Mesendoderm (in vitro differentiated cells): ENCODE results near the gene MAP7D3.

Source experiments
- DNase-seq: peaks from one replicate; pipeline ENCODE4 v3.0.0; 2013
- H2AK5ac ChIP-seq: 2 replicates; pipeline ENCODE4 v1.6.1; 2013; ENCODE audit warnings: low read length, inconsistent platforms
- H2BK120ac ChIP-seq: 2 replicates; pipeline ENCODE4 v1.6.1; 2013; ENCODE audit warnings: low read depth, mild to moderate bottlenecking, low read length, moderate library complexity, mixed read lengths
- H2BK15ac ChIP-seq: replicated peaks from 2 replicates; pipeline ENCODE4 v1.6.1; 2013; ENCODE audit warnings: low read depth, mild to moderate bottlenecking, moderate library complexity
- H2BK5ac ChIP-seq: 2 replicates; pipeline ENCODE4 v1.6.1; 2013; ENCODE audit warnings: low read length, inconsistent platforms
- H3K18ac ChIP-seq: 2 replicates; pipeline ENCODE4 v1.6.1; 2013; ENCODE audit warnings: mild to moderate bottlenecking, low read length, mixed read lengths
- H3K23ac ChIP-seq: one replicate; pipeline ENCODE4 v1.6.1; 2013; ENCODE audit warnings: low read length
- H3K27ac ChIP-seq: 2 replicates; pipeline ENCODE4 v1.5.1; 2013; ENCODE audit warnings: low read depth, mild to moderate bottlenecking, inconsistent platforms, low read length, moderate library complexity
- H3K27me3 ChIP-seq: 2 replicates; pipeline ENCODE4 v1.6.1; 2013; ENCODE audit warnings: low read length, control low read depth, mild to moderate bottlenecking, inconsistent platforms; ENCODE audit not compliant: insufficient read depth, poor library complexity
- H3K36me3 ChIP-seq: 2 replicates; pipeline ENCODE4 v1.6.1; 2013; ENCODE audit warnings: low read length, inconsistent platforms; ENCODE audit not compliant: control insufficient read depth, insufficient read depth
- H3K4ac ChIP-seq: one replicate; pipeline ENCODE4 v1.6.1; 2013; ENCODE audit warnings: low read depth, mild to moderate bottlenecking, low read length, moderate library complexity
- H3K4me1 ChIP-seq: 2 replicates; pipeline ENCODE4 v1.6.1; 2013; ENCODE audit warnings: low read depth, low read length, inconsistent platforms; ENCODE audit not compliant: control insufficient read depth
- H3K4me2 ChIP-seq: 2 replicates; pipeline ENCODE4 v1.6.1; 2013; ENCODE audit warnings: low read length
- H3K4me3 ChIP-seq: 2 replicates; pipeline ENCODE4 v1.5.1; 2013; ENCODE audit warnings: mild to moderate bottlenecking, low read length
- H3K56ac ChIP-seq: one replicate; pipeline ENCODE4 v1.6.1; 2013; ENCODE audit warnings: low read length
- H3K79me1 ChIP-seq: 2 replicates; pipeline ENCODE4 v1.6.1; 2013; ENCODE audit warnings: low read length, inconsistent platforms
- H3K79me2 ChIP-seq: 2 replicates; pipeline ENCODE4 v1.6.1; 2013; ENCODE audit warnings: mild to moderate bottlenecking, low read length; ENCODE audit not compliant: control insufficient read depth, insufficient read depth
- H3K9ac ChIP-seq: 2 replicates; pipeline ENCODE4 v1.6.1; 2013; ENCODE audit warnings: low read length, inconsistent platforms
- H4K5ac ChIP-seq: one replicate; pipeline ENCODE4 v1.6.1; 2013; ENCODE audit warnings: low read length
- H4K8ac ChIP-seq: one replicate; pipeline ENCODE4 v1.6.1; 2013; ENCODE audit warnings: low read depth, mild to moderate bottlenecking, control low read depth, low read length, moderate library complexity
- WGBS: extraction: QIAGEN DNeasy Blood & Tissue Kit; methylation state at CpG from one replicate; pipeline ENCODE4 v1.1.7; 2013; ENCODE audit warnings: low lambda C conversion rate, missing lambda C conversion rate; ENCODE audit not compliant: insufficient coverage; ENCODE audit errors: extremely low coverage; 5-methylcytosine and 5-hydroxymethylcytosine counted together

The MAP7D3 gene

GRCh38 chrX:136198010-136198409 is 53.2 kb downstream of the MAP7D3 start:
- Histone ChIP-seq H3K27me3 (no peaks in the 10 kb centered on the region), H3K9ac (no peak overlapping the region), H3K4me1 (no peaks in the 10 kb centered on the region), H3K4ac (no peak overlapping the region), H2BK120ac (no peak overlapping the region), H3K56ac (no peak overlapping the region), H2BK15ac (no peak overlapping the region), H4K5ac (no peak overlapping the region), H3K4me3 (no peak overlapping the region), H3K18ac (no peak overlapping the region), H2BK5ac (no peak overlapping the region), H3K79me1 (no peaks in the 10 kb centered on the region), H3K4me2 (no peak overlapping the region), H3K23ac (no peak overlapping the region), H2AK5ac (no peak overlapping the region), H3K79me2 (no peaks in the 10 kb centered on the region), H4K8ac (no peak overlapping the region), H3K36me3 (no peaks in the 10 kb centered on the region), H3K27ac (no peak overlapping the region)
- DNase-seq, result no peak

GRCh38 chrX:136196691-136197155 is 54.5 kb downstream of the MAP7D3 start:
- no peaks in the 10 kb centered on the region for H3K79me1 ChIP-seq
- no peak overlapping the region for H3K56ac ChIP-seq
- H3K23ac ChIP-seq, result no peak overlapping the region
- no peak overlapping the region for H4K5ac ChIP-seq
- H3K4me2 ChIP-seq, result no peak overlapping the region
- no peak overlapping the region for H3K4ac ChIP-seq
- H3K36me3 ChIP-seq, result no peaks in the 10 kb centered on the region
- H2BK5ac ChIP-seq, result no peak overlapping the region
- no CpG with 5 or more reads among the region's 7 CpGs for WGBS
- H2BK15ac ChIP-seq, result no peak overlapping the region
- H3K9ac ChIP-seq, result no peak overlapping the region
- H2BK120ac ChIP-seq, result no peak overlapping the region
- H3K4me1 ChIP-seq, result no peaks in the 10 kb centered on the region
- no peaks in the 10 kb centered on the region for H3K79me2 ChIP-seq
- no peak for DNase-seq
- H4K8ac ChIP-seq, result no peak overlapping the region
- H3K4me3 ChIP-seq, result no peak overlapping the region
- H3K27me3 ChIP-seq, result no peaks in the 10 kb centered on the region
- no peak overlapping the region for H3K18ac ChIP-seq
- H2AK5ac ChIP-seq, result no peak overlapping the region
- H3K27ac ChIP-seq, result no peak overlapping the region

GRCh38 chrX:136195247-136195646 is 56.0 kb downstream of the MAP7D3 start:
- Histone ChIP-seq H3K79me2 (no peaks in the 10 kb centered on the region), H3K4me3 (no peak overlapping the region), H3K23ac (no peak overlapping the region)

GRCh38 chrX:136194536-136194935 is 56.7 kb downstream of the MAP7D3 start:
- Histone ChIP-seq H2BK5ac (no peak overlapping the region), H3K27ac (no peak overlapping the region), H2BK15ac (no peak overlapping the region), H3K79me1 (no peaks in the 10 kb centered on the region), H3K4ac (no peak overlapping the region), H3K4me1 (no peaks in the 10 kb centered on the region), H4K8ac (no peak overlapping the region), H2AK5ac (no peak overlapping the region), H4K5ac (no peak overlapping the region), H3K27me3 (no peaks in the 10 kb centered on the region), H3K4me2 (no peak overlapping the region), H3K23ac (no peak overlapping the region), H3K56ac (no peak overlapping the region), H2BK120ac (no peak overlapping the region), H3K9ac (no peak overlapping the region), H3K79me2 (no peaks in the 10 kb centered on the region), H3K36me3 (no peaks in the 10 kb centered on the region), H3K18ac (no peak overlapping the region), H3K4me3 (no peak overlapping the region)
- no peak for DNase-seq
- no CpG with 5 or more reads among the region's 2 CpGs for WGBS

More at GRCh38 chrX:136195247-136195646, 56.0 kb downstream of the MAP7D3 start:
- no peak for DNase-seq
- no peak overlapping the region for H4K5ac ChIP-seq
- no peak overlapping the region for H3K9ac ChIP-seq
- no peak overlapping the region for H2BK120ac ChIP-seq
- WGBS, result no CpG with 5 or more reads among the region's 4 CpGs
- no peak overlapping the region for H2BK15ac ChIP-seq
- H3K27me3 ChIP-seq, result no peaks in the 10 kb centered on the region
- no peak overlapping the region for H3K56ac ChIP-seq
- no peak overlapping the region for H3K18ac ChIP-seq
- no peak overlapping the region for H2AK5ac ChIP-seq
- H3K4me1 ChIP-seq, result no peaks in the 10 kb centered on the region
- H3K4me2 ChIP-seq, result no peak overlapping the region
- H4K8ac ChIP-seq, result no peak overlapping the region
- no peak overlapping the region for H3K27ac ChIP-seq
- H2BK5ac ChIP-seq, result no peak overlapping the region
- H3K79me1 ChIP-seq, result no peaks in the 10 kb centered on the region
- no peak overlapping the region for H3K4ac ChIP-seq
- H3K36me3 ChIP-seq, result no peaks in the 10 kb centered on the region

GRCh38 chrX:136193771-136194170 is 57.4 kb downstream of the MAP7D3 start:
- no peak overlapping the region for H3K4me2 ChIP-seq
- no peak overlapping the region for H2AK5ac ChIP-seq
- H4K5ac ChIP-seq, result no peak overlapping the region
- H3K18ac ChIP-seq, result no peak overlapping the region
- H2BK15ac ChIP-seq, result no peak overlapping the region
- no peaks in the 10 kb centered on the region for H3K4me1 ChIP-seq
- WGBS, result no CpG with 5 or more reads among the region's 4 CpGs
- no peak overlapping the region for H3K27ac ChIP-seq
- H3K56ac ChIP-seq, result no peak overlapping the region
- H2BK5ac ChIP-seq, result no peak overlapping the region
- no peak overlapping the region for H4K8ac ChIP-seq
- H3K27me3 ChIP-seq, result no peaks in the 10 kb centered on the region
- DNase-seq, result no peak
- H3K9ac ChIP-seq, result no peak overlapping the region
- no peak overlapping the region for H2BK120ac ChIP-seq
- H3K36me3 ChIP-seq, result no peaks in the 10 kb centered on the region
- H3K4me3 ChIP-seq, result no peak overlapping the region
- H3K23ac ChIP-seq, result no peak overlapping the region
- no peak overlapping the region for H3K4ac ChIP-seq
- H3K79me1 ChIP-seq, result no peaks in the 10 kb centered on the region
- H3K79me2 ChIP-seq, result no peaks in the 10 kb centered on the region

GRCh38 chrX:136192839-136193414 is 58.3 kb downstream of the MAP7D3 start:
- Histone ChIP-seq H3K9ac (no peak overlapping the region), H4K5ac (no peak overlapping the region), H3K27me3 (no peaks in the 10 kb centered on the region), H2BK15ac (no peak overlapping the region), H4K8ac (no peak overlapping the region), H3K4me3 (no peak overlapping the region), H3K79me2 (no peaks in the 10 kb centered on the region), H2BK5ac (no peak overlapping the region), H3K36me3 (no peaks in the 10 kb centered on the region), H3K18ac (no peak overlapping the region), H3K79me1 (no peaks in the 10 kb centered on the region), H3K4me1 (no peaks in the 10 kb centered on the region), H3K23ac (no peak overlapping the region), H3K4me2 (no peak overlapping the region), H2AK5ac (no peak overlapping the region), H3K27ac (no peak overlapping the region), H3K56ac (no peak overlapping the region), H2BK120ac (no peak overlapping the region), H3K4ac (no peak overlapping the region)
- no CpG with 5 or more reads among the region's 3 CpGs for WGBS
- no peak for DNase-seq
